Measurements from ENCODE around the gene NRG3.

NRG3 gene

GRCh38 chr10:83007510-83007909 is 1132.5 kb downstream of the NRG3 start:
- no peaks in the 10 kb centered on the region for H3K9me2 ChIP-seq (ENCODE audit: low read depth, low read length)
- H3K4me3 ChIP-seq (ENCODE audit: low read depth, low read length, poor library complexity, severe bottlenecking): no peak overlapping the region
- H3K79me2 ChIP-seq (ENCODE audit: insufficient read depth, low read length): no peaks in the 10 kb centered on the region
- H3K27me3 ChIP-seq (ENCODE audit: insufficient read depth, low read length): no peaks in the 10 kb centered on the region
- H4K20me1 ChIP-seq (ENCODE audit: insufficient read depth, low read length): no peaks in the 10 kb centered on the region
- no peak for TF ChIP-seq CTCF (IDR thresholded peaks at IDR 0.05; ENCODE audit: low read length)
- TF ChIP-seq EZH2 (IDR thresholded peaks at IDR 0.05; ENCODE audit: borderline replicate concordance, low read length): no peak
- no peaks in the 10 kb centered on the region for H3K36me3 ChIP-seq (ENCODE audit: insufficient read depth, low read length)
- no peak overlapping the region for H3K9ac ChIP-seq (ENCODE audit: low read length)
- no peaks in the 10 kb centered on the region for H3K4me1 ChIP-seq (ENCODE audit: insufficient read depth, low read length, severe bottlenecking)
- no peak overlapping the region for H2AFZ ChIP-seq (ENCODE audit: low read length)
- no peaks in the 10 kb centered on the region for H3K9me3 ChIP-seq (ENCODE audit: low read length)
- no peaks in the 10 kb centered on the region for H3F3A ChIP-seq (ENCODE audit: insufficient read depth, low read length)
- H3K27ac ChIP-seq (ENCODE audit: low read depth, low read length, poor library complexity, severe bottlenecking): no peak overlapping the region
- no peak overlapping the region for H3K4me2 ChIP-seq (ENCODE audit: low read length)

GRCh38 chr10:83012866-83013265 is 1137.9 kb downstream of the NRG3 start:
- Histone ChIP-seq H3K9me2 (ENCODE audit: low read depth, low read length) (no peaks in the 10 kb centered on the region), H2AFZ (ENCODE audit: low read length) (no peak overlapping the region), H3K4me3 (ENCODE audit: low read depth, low read length, poor library complexity, severe bottlenecking) (no peak overlapping the region), H3K4me2 (ENCODE audit: low read length) (no peak overlapping the region), H3F3A (ENCODE audit: insufficient read depth, low read length) (no peaks in the 10 kb centered on the region), H4K20me1 (ENCODE audit: insufficient read depth, low read length) (no peaks in the 10 kb centered on the region), H3K79me2 (ENCODE audit: insufficient read depth, low read length) (no peaks in the 10 kb centered on the region), H3K9me3 (ENCODE audit: low read length) (no peaks in the 10 kb centered on the region), H3K27me3 (ENCODE audit: insufficient read depth, low read length) (no peaks in the 10 kb centered on the region), H3K27ac (ENCODE audit: low read depth, low read length, poor library complexity, severe bottlenecking) (no peak overlapping the region), H3K9ac (ENCODE audit: low read length) (no peak overlapping the region), H3K4me1 (ENCODE audit: insufficient read depth, low read length, severe bottlenecking) (no peaks in the 10 kb centered on the region), H3K36me3 (ENCODE audit: insufficient read depth, low read length) (no peaks in the 10 kb centered on the region)
- TF ChIP-seq EZH2 (IDR thresholded peaks at IDR 0.05; ENCODE audit: borderline replicate concordance, low read length): no peak
- TF ChIP-seq CTCF (IDR thresholded peaks at IDR 0.05; ENCODE audit: low read length): no peak

- Histone ChIP-seq H3K9me3 (ENCODE audit: low read length) (no peaks in the 10 kb centered on the region), H3K27ac (ENCODE audit: low read depth, low read length, poor library complexity, severe bottlenecking) (no peak overlapping the region)
Observed at GRCh38 chr10:83017076-83017867, 1142.3 kb downstream of the NRG3 start.

More at GRCh38 chr10:83017076-83017867, 1142.3 kb downstream of the NRG3 start:
- no peaks in the 10 kb centered on the region for H3K79me2 ChIP-seq (ENCODE audit: insufficient read depth, low read length)
- H3K4me2 ChIP-seq (ENCODE audit: low read length): no peak overlapping the region
- no peak overlapping the region for H2AFZ ChIP-seq (ENCODE audit: low read length)
- H3K36me3 ChIP-seq (ENCODE audit: insufficient read depth, low read length): no peaks in the 10 kb centered on the region
- H3K9me2 ChIP-seq (ENCODE audit: low read depth, low read length): no peaks in the 10 kb centered on the region
- no peaks in the 10 kb centered on the region for H3K4me1 ChIP-seq (ENCODE audit: insufficient read depth, low read length, severe bottlenecking)
- H4K20me1 ChIP-seq (ENCODE audit: insufficient read depth, low read length): no peaks in the 10 kb centered on the region
- H3F3A ChIP-seq (ENCODE audit: insufficient read depth, low read length): no peaks in the 10 kb centered on the region
- no peak overlapping the region for H3K4me3 ChIP-seq (ENCODE audit: low read depth, low read length, poor library complexity, severe bottlenecking)
- no peaks in the 10 kb centered on the region for H3K27me3 ChIP-seq (ENCODE audit: insufficient read depth, low read length)
- TF ChIP-seq EZH2 (IDR thresholded peaks at IDR 0.05; ENCODE audit: borderline replicate concordance, low read length) (no peak), CTCF (IDR thresholded peaks at IDR 0.05; ENCODE audit: low read length) (no peak)
- no peak overlapping the region for H3K9ac ChIP-seq (ENCODE audit: low read length)
